Psoas muscle (tissue), 8 donors: ENCODE results near the gene SSPN. TPM values are rescaled to one million over a fixed set of nuclear protein-coding genes. Genes with fewer than 3 reads are reported as not detected.
A peak's percentile ranks its signal among the peaks of the same experiment; 100 is the strongest.

Experiments
- ATAC-seq, 4 donors: fragments of 200-7000 bp; cut with Tn5 transposase; one replicate each; pipeline ENCODE4 v1.9.1; 2020; ENCODE audit warnings: moderate library complexity in 3 of 4, mild to moderate bottlenecking in 2 of 4
- DNase-seq, 2 donors: peaks; one replicate each; pipeline ENCODE4 v3.0.0-alpha.2; 2020
- H3K27ac ChIP-seq: fragments of 200-600 bp; one replicate; pipeline ENCODE4 v1.8.0; 2022
- H3K27me3 ChIP-seq, 3 donors: fragments of 200-600 bp in 1 of 3; one replicate each; pipeline versions ENCODE4 v1.6.1 to v1.8.0; 2013 to 2022; ENCODE audit warnings: low read length in 2 of 3, mild to moderate bottlenecking in 2 of 3, moderate library complexity in 1 of 3; ENCODE audit not compliant: insufficient read depth in 3 of 3
- H3K36me3 ChIP-seq, 2 donors: fragments of 200-600 bp in 1 of 2; one replicate each; pipeline versions ENCODE4 v1.6.1 to v1.8.0; 2013 to 2022; ENCODE audit warnings: low read depth in 1 of 2, mild to moderate bottlenecking in 1 of 2, moderate library complexity in 1 of 2; ENCODE audit not compliant: insufficient read depth in 1 of 2
- H3K4me1 ChIP-seq: fragments of 200-600 bp; one replicate; pipeline ENCODE4 v1.8.0; 2022
- H3K4me3 ChIP-seq: fragments of 200-600 bp; one replicate; pipeline ENCODE4 v1.8.0; 2022; ENCODE audit warnings: mild to moderate bottlenecking
- H3K9me3 ChIP-seq: fragments of 200-600 bp; one replicate; pipeline ENCODE4 v1.8.0; 2022
- WGBS, 3 donors: extraction: QIAGEN DNeasy Blood & Tissue Kit; methylation state at CpG; one replicate each; pipeline versions ENCODE4 v1.1.6 to v1.1.7; 2013; 5-methylcytosine and 5-hydroxymethylcytosine counted together
- intact Hi-C, 2 donors: fragments of 100-400 bp; cut with DNase I; formaldehyde crosslinking; loops; one replicate each; pipeline versions ENCODE4 v1.11.0 to v1.14.2; 2022
- polyA plus RNA-seq, 3 donors: library from polyadenylated mRNA; stranded (reverse); fragments of 200-250 nt; gene quantifications; one replicate each; pipeline ENCODE4 v1.2.3, GENCODE V29; 2013
- total RNA-seq, 4 donors: library from RNA; stranded (reverse); fragmentation: NEBNext Ultra II Directional in 2 of 4; extraction: Animal tissue kit (Norgen Biotek cat#: 25700) in 2 of 4; gene quantifications; one replicate each; pipeline versions ENCODE4 v1.2.1 to v1.2.4, GENCODE V29; 2021 to 2023
- TF ChIP-seq, protein P1 (sequence below): fragments of 200-600 bp; IDR thresholded peaks from one replicate; pipeline ENCODE4 v1.8.0; 2022; ENCODE audit warnings: antibody characterized with exemption
- donor health status: healthy with polysubstance abuse.
- donor health status: DM: no; HTN: no; CAD: no; lungs with moderate emphysema.
- donor health status: Bipolar disorder and iron deficiency.
- donor health status: healthy.
- donor health status: DM: yes; HTN: yes; CAD: no.
- donor health status: DM: no; HTN: no; CAD: no.
- donor health status: DM: no; HTN: no; CAD: no.
- donor health status: DM: yes; HTN: yes; CAD: no.

Gene SSPN
- total and polyA plus RNA-seq, 7 donors, result 8.3 to 88.7 (median 45.4) TPM

GRCh38 chr12:26204612-26205289 lies 9.4 kb downstream of the SSPN start:
- Histone ChIP-seq H3K27ac (no peak overlapping the region), H3K27me3 (no peaks in the 10 kb centered on the region), H3K9me3 (no peaks in the 10 kb centered on the region), H3K36me3 (no peaks in the 10 kb centered on the region), H3K4me3 (peak overlapping the region; percentile 26), H3K4me1 (peaks cover 31% of the 10 kb centered on the region)
- 39 to 50% (median 43%) methylated on average over 9 of the region's 9 CpGs for WGBS, 3 donors
- DNase-seq, result peak in 1 of 2 donors; percentile 30
- ATAC-seq, result peak in 2 of 4 donors; percentile 30 to 41
- intact Hi-C loops, result no loop called here
- TF ChIP-seq, protein P1, sequence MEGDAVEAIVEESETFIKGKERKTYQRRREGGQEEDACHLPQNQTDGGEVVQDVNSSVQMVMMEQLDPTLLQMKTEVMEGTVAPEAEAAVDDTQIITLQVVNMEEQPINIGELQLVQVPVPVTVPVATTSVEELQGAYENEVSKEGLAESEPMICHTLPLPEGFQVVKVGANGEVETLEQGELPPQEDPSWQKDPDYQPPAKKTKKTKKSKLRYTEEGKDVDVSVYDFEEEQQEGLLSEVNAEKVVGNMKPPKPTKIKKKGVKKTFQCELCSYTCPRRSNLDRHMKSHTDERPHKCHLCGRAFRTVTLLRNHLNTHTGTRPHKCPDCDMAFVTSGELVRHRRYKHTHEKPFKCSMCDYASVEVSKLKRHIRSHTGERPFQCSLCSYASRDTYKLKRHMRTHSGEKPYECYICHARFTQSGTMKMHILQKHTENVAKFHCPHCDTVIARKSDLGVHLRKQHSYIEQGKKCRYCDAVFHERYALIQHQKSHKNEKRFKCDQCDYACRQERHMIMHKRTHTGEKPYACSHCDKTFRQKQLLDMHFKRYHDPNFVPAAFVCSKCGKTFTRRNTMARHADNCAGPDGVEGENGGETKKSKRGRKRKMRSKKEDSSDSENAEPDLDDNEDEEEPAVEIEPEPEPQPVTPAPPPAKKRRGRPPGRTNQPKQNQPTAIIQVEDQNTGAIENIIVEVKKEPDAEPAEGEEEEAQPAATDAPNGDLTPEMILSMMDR, result no peak

- WGBS, 3 donors, result 19 to 24% (median 20%) methylated on average over 2 of the region's 2 CpGs
- Histone ChIP-seq H3K36me3 (no peaks in the 10 kb centered on the region), H3K9me3 (no peaks in the 10 kb centered on the region), H3K4me3 (peak overlapping the region; percentile 26), H3K4me1 (peaks cover 31% of the 10 kb centered on the region), H3K27ac (no peak overlapping the region), H3K27me3 (no peaks in the 10 kb centered on the region)
- intact Hi-C loops, result no loop called here
- ATAC-seq (peak in 1 of 4 donors; percentile 27), DNase-seq (no peak)
- TF ChIP-seq, protein P1, result no peak
These were observed 9.9 kb downstream of the SSPN start for GRCh38 chr12:26205298-26205697.

GRCh38 chr12:26205941-26206340 lies 10.6 kb downstream of the SSPN start:
- Histone ChIP-seq H3K4me1 (peaks cover 31% of the 10 kb centered on the region), H3K9me3 (no peaks in the 10 kb centered on the region), H3K36me3 (no peaks in the 10 kb centered on the region), H3K27ac (no peak overlapping the region), H3K4me3 (no peak overlapping the region), H3K27me3 (no peaks in the 10 kb centered on the region)
- no peak for DNase-seq
- TF ChIP-seq, protein P1, result no peak
- intact Hi-C loops, result no loop called here
- WGBS, 3 donors, result 81 to 84% (median 82%) methylated on average over 6 of the region's 6 CpGs
- ATAC-seq, result no peak

- Histone ChIP-seq H3K36me3 (no peaks in the 10 kb centered on the region), H3K4me1 (peaks cover 9% of the 10 kb centered on the region), H3K27me3 (no peaks in the 10 kb centered on the region), H3K4me3 (no peak overlapping the region), H3K9me3 (no peaks in the 10 kb centered on the region), H3K27ac (no peak overlapping the region)
- 75 to 83% (median 82%) methylated on average over 1 of the region's 1 CpG for WGBS, 3 donors
- TF ChIP-seq, protein P1, result no peak
- no peak for DNase-seq
- ATAC-seq, result no peak
- intact Hi-C loops, result no loop called here
These were observed 16.0 kb downstream of the SSPN start for GRCh38 chr12:26211331-26211730.

- Histone ChIP-seq H3K27ac (no peak overlapping the region), H3K4me1 (peaks cover 6% of the 10 kb centered on the region), H3K36me3 (no peaks in the 10 kb centered on the region), H3K9me3 (no peaks in the 10 kb centered on the region), H3K4me3 (no peak overlapping the region), H3K27me3 (no peaks in the 10 kb centered on the region)
- intact Hi-C loops, result no loop called here
- ATAC-seq, result no peak
- 56 to 73% (median 58%) methylated on average over 5 of the region's 5 CpGs for WGBS, 3 donors
- TF ChIP-seq, protein P1, result no peak
- peak; percentile 37 to 62 for DNase-seq
These were observed 17.0 kb downstream of the SSPN start for GRCh38 chr12:26212396-26212795.
